ENCODE measurements around the gene CHST13. TPM values are rescaled to one million over a fixed set of nuclear protein-coding genes. Genes with fewer than 3 reads are reported as not detected.

The CHST13 gene
- polyA plus RNA-seq, 1 donor from 2014 or later = not detected

- Mint-ChIP-seq H3K4me3 (no peak overlapping the region), H3K27me3 (peaks cover 8% of the 10 kb centered on the region), H3K27ac (no peak overlapping the region), H3K9me3 (no peaks in the 10 kb centered on the region), H3K36me3 (no peaks in the 10 kb centered on the region), H3K4me1 (no peaks in the 10 kb centered on the region)
Observed at GRCh38 chr3:126555795-126556636, 32.1 kb downstream of the CHST13 start.

- Mint-ChIP-seq H3K4me1 (no peaks in the 10 kb centered on the region), H3K9me3 (peaks cover 0 to 4% (median 3%) of the 10 kb centered on the region in 3 donors), H3K27ac (no peak overlapping the region), H3K36me3 (no peaks in the 10 kb centered on the region), H3K4me3 (no peak overlapping the region), H3K27me3 (peaks cover 6% of the 10 kb centered on the region)
Observed at GRCh38 chr3:126556637-126557414, 32.9 kb downstream of the CHST13 start.

DNA sequence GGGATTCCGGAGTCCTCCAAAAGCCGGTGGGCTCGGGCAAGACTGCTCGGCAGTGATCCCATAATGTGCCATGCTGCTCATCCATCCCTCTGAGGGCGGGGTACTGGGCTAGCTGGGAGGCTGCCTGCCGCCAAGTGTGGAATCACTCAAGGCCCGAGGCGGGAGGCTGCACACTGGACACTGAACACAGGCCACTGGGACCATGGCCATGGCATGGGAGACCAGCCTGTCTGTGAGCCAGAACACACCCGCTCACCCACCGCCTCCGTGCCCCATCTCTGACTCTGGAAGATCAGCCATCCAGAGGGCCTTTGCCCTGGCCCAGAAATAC, 33.4 kb downstream of the CHST13 start:
- no peaks in the 10 kb centered on the region for H3K4me1 Mint-ChIP-seq
- peak overlapping the region in 1 of 3 donors; percentile 73 for H3K27ac Mint-ChIP-seq
- no peaks in the 10 kb centered on the region for H3K36me3 Mint-ChIP-seq
- H3K9me3 Mint-ChIP-seq = peaks cover 0 to 4% (median 3%) of the 10 kb centered on the region in 3 donors
- H3K27me3 Mint-ChIP-seq = peaks cover 3% of the 10 kb centered on the region
- no peak overlapping the region for H3K4me3 Mint-ChIP-seq

GRCh38 chr3:126557761-126558160, 33.8 kb downstream of the CHST13 start:
- peak overlapping the region in 1 of 3 donors; percentile 73 for H3K27ac Mint-ChIP-seq
- peaks cover 5% of the 10 kb centered on the region for H3K27me3 Mint-ChIP-seq
- H3K4me1 Mint-ChIP-seq = no peaks in the 10 kb centered on the region
- peaks cover 1 to 5% (median 4%) of the 10 kb centered on the region in 3 donors for H3K9me3 Mint-ChIP-seq
- no peak overlapping the region for H3K4me3 Mint-ChIP-seq
- H3K36me3 Mint-ChIP-seq = no peaks in the 10 kb centered on the region

DNA sequence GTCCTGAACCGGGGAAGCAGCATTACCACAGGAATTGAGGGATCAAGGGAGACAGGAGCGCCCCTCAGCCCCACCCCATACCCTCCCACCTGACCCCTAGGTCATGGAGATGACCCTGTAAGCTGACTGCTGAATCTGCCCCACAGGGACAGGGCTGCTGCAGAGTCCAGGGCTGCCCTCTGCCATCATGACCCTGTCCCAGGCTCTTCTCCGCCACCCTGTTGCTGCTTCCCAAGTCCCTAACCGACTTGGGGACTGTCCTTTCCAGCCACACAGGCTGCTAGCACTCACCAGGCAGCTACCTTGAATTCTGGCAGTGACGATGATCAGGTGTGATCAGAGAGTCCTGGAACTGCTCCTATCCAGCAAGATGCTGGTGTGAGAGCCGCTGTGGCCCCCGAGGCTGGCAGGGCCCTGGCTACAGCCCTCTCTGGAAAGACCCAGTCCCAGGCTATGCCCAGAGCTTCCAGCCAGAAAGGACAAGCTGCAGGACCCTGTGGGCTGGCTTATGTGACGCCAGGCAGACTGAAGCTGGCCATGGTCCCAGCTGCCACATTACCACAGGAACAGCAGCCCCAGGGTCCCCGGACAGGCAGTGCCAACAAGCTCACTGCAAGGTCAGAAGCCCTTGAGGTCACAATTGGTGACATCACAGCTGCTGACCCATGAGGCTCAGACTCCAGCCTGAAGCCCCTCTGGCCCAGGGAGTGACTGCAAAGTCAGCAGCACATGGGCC, 34.5 kb downstream of the CHST13 start, which contains the start of gene C3orf22:
TSS of gene C3orf22 (minus strand) at position 597 of the 736 bp plus-strand sequence. CDS start 5,542 bp downstream, outside the sequence.
- Mint-ChIP-seq H3K36me3 (no peaks in the 10 kb centered on the region), H3K27ac (peak within 1 kb of the TSS in 1 of 3 donors; percentile 73), H3K4me1 (no peaks in the 10 kb centered on the region), H3K27me3 (peaks cover 5% of the 10 kb centered on the region), H3K9me3 (peaks cover 3 to 7% (median 6%) of the 10 kb centered on the region in 3 donors), H3K4me3 (no peak within 1 kb of the TSS)

DNA sequence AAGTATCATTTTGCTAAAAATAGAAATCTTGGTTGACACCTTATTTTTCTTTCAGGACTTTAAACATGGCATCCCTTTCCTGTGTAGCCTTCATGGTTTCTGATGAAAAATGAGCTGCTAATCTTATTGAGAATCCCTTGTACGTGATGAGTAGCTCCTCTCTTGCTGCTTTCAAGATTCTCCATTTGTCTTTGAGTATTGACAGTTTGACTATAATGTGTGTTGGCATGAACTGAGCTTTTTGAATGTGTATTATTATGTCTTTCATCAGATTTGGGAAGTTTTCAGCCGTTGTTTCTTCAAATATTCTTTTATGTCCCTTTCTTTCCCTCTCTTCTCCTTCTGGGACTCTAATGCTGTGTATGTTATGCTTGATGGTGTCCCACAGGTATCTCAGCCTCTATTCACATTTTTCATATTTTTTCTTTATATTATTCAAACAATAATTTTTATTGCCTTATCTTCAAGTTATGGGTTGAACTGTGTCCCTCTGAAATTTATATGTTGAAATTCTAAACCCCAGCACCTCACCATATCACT, 38.9 kb downstream of the CHST13 start:
- no peaks in the 10 kb centered on the region for H3K36me3 Mint-ChIP-seq
- peaks cover 9% of the 10 kb centered on the region for H3K27me3 Mint-ChIP-seq

DNA sequence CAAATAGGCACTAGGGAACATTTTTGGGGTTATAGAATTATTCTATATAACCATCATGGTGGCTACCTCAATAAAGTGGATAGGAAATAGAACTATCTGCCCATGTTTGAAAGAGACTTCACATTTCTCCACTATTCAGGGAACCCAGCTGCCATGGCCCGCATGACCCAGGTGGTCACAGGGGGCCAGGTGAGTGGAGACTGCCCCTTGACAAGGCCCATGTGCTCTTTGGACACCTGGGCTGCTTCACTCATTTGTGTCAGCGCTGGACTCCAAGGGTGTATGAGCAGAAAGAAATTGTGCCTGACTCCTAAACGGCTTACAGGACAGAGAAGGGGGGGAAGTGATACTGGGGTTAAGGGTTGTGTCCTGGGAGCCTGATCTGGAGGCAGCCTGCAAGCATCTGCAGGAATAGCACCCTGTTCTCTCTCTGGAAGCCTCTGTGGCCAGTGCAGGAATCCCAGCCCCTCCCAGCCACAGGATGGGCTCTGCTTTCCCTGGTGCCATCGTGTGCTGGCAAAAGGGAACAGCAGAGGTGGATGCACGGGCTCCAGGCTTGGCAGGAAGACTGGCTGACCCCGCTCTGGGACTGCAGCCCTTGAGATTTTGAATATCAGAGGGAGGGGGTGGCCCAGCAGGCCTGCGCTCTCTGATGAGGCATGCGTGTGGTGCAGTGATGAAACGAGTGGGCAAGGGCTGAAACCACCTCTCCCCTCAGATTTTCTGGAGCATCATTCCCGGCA, 43.9 kb downstream of the CHST13 start:
- no peak overlapping the region for H3K27ac Mint-ChIP-seq
- H3K27me3 Mint-ChIP-seq = peaks cover 6% of the 10 kb centered on the region
- no peaks in the 10 kb centered on the region for H3K4me1 Mint-ChIP-seq
- H3K36me3 Mint-ChIP-seq = no peaks in the 10 kb centered on the region
- H3K9me3 Mint-ChIP-seq = peaks cover under 1 to 2% (median under 1%) of the 10 kb centered on the region in 3 donors
- H3K4me3 Mint-ChIP-seq = no peak overlapping the region

More for the DNA sequence above, 38.9 kb downstream of the CHST13 start:
- Mint-ChIP-seq H3K4me1 (no peaks in the 10 kb centered on the region), H3K4me3 (no peak overlapping the region), H3K9me3 (peaks cover 3 to 7% (median 6%) of the 10 kb centered on the region in 3 donors), H3K27ac (no peak overlapping the region)

- Mint-ChIP-seq H3K27ac (no peak overlapping the region), H3K4me1 (no peaks in the 10 kb centered on the region), H3K4me3 (no peak overlapping the region), H3K36me3 (no peaks in the 10 kb centered on the region), H3K27me3 (peaks cover 10% of the 10 kb centered on the region), H3K9me3 (no peaks in the 10 kb centered on the region)
Observed at GRCh38 chr3:126568776-126569342, 44.9 kb downstream of the CHST13 start.

DNA sequence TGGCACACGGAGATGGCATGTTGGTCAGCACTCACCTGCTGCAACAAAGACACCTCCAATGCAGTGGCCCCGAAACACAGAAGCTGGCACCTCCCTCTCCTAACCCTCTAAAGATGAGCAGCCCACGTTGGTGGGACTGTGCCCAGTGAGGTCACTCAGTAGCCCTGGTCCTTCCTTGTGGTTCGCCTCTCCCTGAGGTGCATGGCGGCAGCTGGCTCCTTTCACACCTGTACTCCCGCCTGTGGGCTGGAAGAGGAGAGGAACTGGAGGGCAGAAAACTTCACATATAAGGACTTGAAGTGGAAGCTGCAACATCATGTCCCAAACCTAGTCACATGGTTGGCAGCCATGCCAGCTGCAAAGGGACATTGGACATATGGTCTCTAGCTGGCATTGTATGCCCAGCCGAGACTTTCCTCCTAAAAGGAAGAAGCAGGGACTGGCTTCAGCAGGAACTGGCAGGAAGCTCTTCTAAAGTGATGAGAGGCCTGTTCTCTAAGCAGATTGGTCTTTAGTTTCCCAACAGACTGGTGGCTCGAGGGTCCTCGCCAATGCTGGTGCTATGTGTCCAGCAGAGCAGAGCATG, 45.5 kb downstream of the CHST13 start:
- no peak overlapping the region for H3K4me3 Mint-ChIP-seq
- no peaks in the 10 kb centered on the region for H3K9me3 Mint-ChIP-seq
- no peaks in the 10 kb centered on the region for H3K36me3 Mint-ChIP-seq
- H3K27ac Mint-ChIP-seq = no peak overlapping the region
- peaks cover 10% of the 10 kb centered on the region for H3K27me3 Mint-ChIP-seq
- H3K4me1 Mint-ChIP-seq = no peaks in the 10 kb centered on the region

DNA sequence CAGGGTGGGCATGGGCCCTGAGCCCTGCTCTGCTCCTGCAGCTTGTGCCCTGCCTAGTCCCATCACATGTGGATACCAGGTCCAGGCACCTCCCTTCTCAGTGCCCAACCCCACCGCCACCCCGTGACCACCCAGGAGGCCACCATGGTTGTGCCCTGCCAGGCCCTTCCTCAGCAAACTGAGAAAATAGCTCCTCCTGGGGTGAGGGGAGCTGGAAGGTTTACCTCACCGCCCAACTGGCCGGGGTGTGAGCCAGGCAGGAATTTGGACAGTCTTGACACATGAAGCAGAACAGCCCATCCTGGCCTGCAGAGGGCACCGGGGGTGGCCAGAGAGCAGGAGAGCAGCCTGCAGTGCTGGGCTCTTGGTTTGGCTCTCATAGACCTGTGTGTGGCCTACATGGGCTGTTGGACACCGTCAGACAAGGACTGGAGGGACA, 46.2 kb downstream of the CHST13 start:
- no peak overlapping the region for H3K4me3 Mint-ChIP-seq
- H3K27me3 Mint-ChIP-seq = peaks cover 12% of the 10 kb centered on the region
- no peaks in the 10 kb centered on the region for H3K9me3 Mint-ChIP-seq
- no peak overlapping the region for H3K27ac Mint-ChIP-seq
- H3K4me1 Mint-ChIP-seq = no peaks in the 10 kb centered on the region
- H3K36me3 Mint-ChIP-seq = no peaks in the 10 kb centered on the region

DNA sequence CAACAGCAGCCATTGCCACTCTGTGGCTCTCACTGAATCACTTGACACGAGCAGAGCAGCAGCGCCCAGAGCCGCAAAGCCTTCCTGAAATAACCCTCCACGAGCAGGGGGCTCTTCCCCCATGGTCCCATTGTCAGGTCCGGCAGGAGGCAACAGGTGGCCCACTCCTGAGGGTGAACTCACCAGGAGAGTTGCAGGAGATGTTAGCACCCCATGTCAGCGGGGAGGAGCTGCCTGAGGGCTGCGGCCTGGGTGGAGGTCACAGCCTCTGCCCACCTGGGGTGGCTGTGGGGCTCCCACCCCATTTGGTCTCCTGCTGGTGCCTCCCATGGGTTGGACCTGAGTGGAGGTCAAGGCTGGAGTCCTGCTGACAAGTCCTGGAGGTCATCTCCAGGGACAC, 47.1 kb downstream of the CHST13 start:
- no peaks in the 10 kb centered on the region for H3K9me3 Mint-ChIP-seq
- no peak overlapping the region for H3K4me3 Mint-ChIP-seq
- H3K27me3 Mint-ChIP-seq = peaks cover 14% of the 10 kb centered on the region
- no peaks in the 10 kb centered on the region for H3K4me1 Mint-ChIP-seq
- H3K36me3 Mint-ChIP-seq = no peaks in the 10 kb centered on the region
- no peak overlapping the region for H3K27ac Mint-ChIP-seq

- H3K36me3 Mint-ChIP-seq = no peaks in the 10 kb centered on the region
- no peak overlapping the region for H3K27ac Mint-ChIP-seq
- no peaks in the 10 kb centered on the region for H3K4me1 Mint-ChIP-seq
- H3K27me3 Mint-ChIP-seq = peaks cover 13% of the 10 kb centered on the region
- no peak overlapping the region for H3K4me3 Mint-ChIP-seq
- H3K9me3 Mint-ChIP-seq = no peaks in the 10 kb centered on the region
Observed at GRCh38 chr3:126573492-126574117, 49.6 kb downstream of the CHST13 start.

GRCh38 chr3:126577261-126577660, 53.3 kb downstream of the CHST13 start:
- no peak overlapping the region for H3K27ac Mint-ChIP-seq
- no peaks in the 10 kb centered on the region for H3K9me3 Mint-ChIP-seq
- H3K4me1 Mint-ChIP-seq = no peaks in the 10 kb centered on the region
- H3K4me3 Mint-ChIP-seq = peak overlapping the region in 1 of 4 donors; percentile 7
- H3K27me3 Mint-ChIP-seq = peaks cover 15% of the 10 kb centered on the region
- H3K36me3 Mint-ChIP-seq = no peaks in the 10 kb centered on the region
